NCI-H2196 treated with DMSO at 0.1 percent for 48 hours (cell line): ENCODE data around the gene ZDHHC14.

ENCODE experiments used
- DNase-seq: peaks from one replicate; lab custom pipeline; 2025; ENCODE audit not compliant: unreplicated experiment; lab: John Stamatoyannopoulos, UW

Gene ZDHHC14

GRCh38 chr6:157514659-157515496, 133.9 kb downstream of the ZDHHC14 start:
- DNase-seq = no peak

GRCh38 chr6:157516319-157517026, 135.5 kb downstream of the ZDHHC14 start:
- DNase-seq = no peak

GRCh38 chr6:157517601-157518359, 136.8 kb downstream of the ZDHHC14 start:
- no peak for DNase-seq

GRCh38 chr6:157518397-157519250, 137.6 kb downstream of the ZDHHC14 start:
- no peak for DNase-seq

GRCh38 chr6:157519255-157520116, 138.5 kb downstream of the ZDHHC14 start:
- DNase-seq = no peak

- DNase-seq = no peak
Observed at GRCh38 chr6:157520117-157520406, 139.1 kb downstream of the ZDHHC14 start.

- DNase-seq = no peak
Observed at GRCh38 chr6:157520596-157521361, 139.8 kb downstream of the ZDHHC14 start.

- no peak for DNase-seq
Observed at GRCh38 chr6:157521362-157522335, 140.7 kb downstream of the ZDHHC14 start.

- DNase-seq = no peak
Observed at GRCh38 chr6:157522472-157522871, 141.5 kb downstream of the ZDHHC14 start.

- DNase-seq = no peak
Observed at GRCh38 chr6:157524735-157525134, 143.7 kb downstream of the ZDHHC14 start.

DNA sequence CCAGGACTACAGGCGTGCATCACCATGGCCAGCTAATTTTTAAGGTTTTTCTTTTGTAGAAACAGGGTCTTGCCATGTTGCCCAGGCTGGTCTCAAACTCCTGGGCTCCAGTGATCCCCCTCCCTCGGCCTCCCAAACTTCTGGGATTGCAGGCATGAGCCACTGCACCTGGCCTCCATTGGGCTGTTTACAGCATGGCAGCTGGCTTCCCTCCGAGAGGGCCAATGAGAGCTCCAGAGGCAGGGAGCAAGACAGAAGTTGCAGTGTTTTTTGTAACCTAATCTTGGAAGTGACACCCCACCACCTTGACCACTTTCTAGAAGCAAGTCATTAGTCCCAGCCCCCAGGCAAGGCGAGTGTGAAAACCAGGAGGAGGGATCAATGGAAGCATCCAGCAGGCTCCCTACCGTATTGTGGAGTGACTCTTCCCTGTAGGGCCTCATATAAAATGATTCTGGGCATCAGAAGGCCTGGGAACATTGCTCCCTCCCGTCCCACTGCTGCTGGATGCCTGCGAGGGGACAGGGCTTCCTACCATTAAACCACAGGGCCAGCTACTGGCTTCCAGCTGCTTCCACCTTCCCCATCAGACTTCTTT, 144.4 kb downstream of the ZDHHC14 start:
- DNase-seq = no peak

DNA sequence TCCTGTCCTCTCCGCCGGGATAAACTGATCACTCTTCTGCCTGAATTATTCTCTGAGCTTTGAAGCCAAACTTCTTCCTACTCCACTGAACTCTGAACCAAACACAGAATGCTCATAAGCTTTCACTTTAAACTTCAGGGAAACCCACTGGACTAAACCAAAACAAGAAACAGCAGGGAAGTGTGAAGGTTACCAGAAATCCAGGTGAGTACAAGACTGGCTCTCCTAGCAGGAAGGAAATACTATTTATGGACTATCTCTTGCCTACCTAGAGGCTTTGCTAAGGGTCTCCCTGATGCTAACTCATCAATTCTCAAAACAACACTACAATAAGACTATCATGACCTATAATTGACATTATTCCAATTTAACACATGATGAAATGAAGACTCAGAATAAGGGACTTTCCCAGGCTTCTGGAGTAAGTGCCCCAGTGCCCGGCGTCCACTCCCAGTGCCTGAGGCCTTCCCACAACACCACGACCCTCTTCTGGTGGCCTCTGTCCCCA, 145.0 kb downstream of the ZDHHC14 start:
- no peak for DNase-seq

GRCh38 chr6:157527471-157527907, 146.5 kb downstream of the ZDHHC14 start:
- DNase-seq = no peak

DNA sequence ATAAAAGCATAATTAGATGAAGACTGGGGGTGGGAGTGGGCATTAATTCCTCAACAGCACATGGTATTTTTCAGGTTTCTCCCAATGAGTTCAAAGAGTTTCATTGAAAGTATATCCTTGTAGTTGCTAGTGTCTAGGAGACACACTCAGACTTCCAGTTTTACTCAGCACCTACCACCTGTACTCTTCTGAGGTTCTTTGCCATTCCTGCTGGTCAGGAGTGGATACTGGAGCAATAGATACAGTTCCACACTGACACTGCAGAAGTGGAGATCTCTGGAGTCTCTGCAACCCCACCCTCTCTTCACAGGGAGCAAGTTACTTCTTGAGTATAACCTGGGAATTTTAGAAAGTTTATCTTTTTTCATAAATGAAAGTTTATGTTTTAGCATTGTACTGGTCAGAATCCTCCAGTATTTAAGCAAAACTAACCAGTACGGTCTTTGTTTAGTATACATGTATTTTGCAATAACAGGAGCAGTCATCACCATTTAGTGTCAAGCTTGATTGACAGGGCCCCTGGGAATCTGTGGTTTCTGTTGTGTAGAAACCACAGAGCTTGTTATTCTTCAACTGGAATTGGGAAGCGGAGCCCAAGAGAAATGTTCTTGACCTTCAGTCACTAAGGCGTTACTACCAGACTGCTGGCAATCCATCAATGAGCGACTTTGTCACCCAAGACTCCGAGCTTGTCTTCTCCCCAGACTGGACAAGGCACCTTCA, 148.1 kb downstream of the ZDHHC14 start:
- DNase-seq = no peak

DNA sequence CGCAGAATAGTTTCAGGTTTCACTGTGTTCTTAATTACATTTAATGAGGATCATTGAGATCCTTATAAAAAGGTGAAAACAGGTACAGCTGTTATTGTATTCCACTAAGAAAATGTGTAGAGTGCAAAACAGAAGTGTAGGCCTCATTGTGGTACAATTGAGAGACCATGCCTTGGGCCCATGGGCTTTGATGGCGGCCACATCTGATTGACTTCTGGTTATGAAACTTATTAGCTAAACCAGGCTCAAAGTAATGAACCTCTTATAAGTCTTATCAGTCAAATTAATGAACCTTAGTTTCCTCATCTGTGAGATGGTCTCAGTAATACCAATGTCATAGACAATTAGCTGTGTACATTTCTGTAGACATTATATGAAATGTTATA, 148.7 kb downstream of the ZDHHC14 start:
- DNase-seq = no peak

GRCh38 chr6:157530126-157530525, 149.1 kb downstream of the ZDHHC14 start:
- DNase-seq = no peak

GRCh38 chr6:157530724-157531168, 149.8 kb downstream of the ZDHHC14 start:
- no peak for DNase-seq
